HG03571 (cell line): ENCODE results near the gene ANKRD33B.
"Not testable (repeated sequence)": the region's sequence is repeated elsewhere in the genome, so short reads cannot be mapped to it uniquely, and the experiment has no call there.

Experiments
- ATAC-seq: cut with Tn5 transposase; IDR thresholded peaks from one replicate; pipeline ENCODE4 v1.9.1; 2021; ENCODE audit not compliant: unreplicated experiment

ANKRD33B gene

GRCh38 chr5:10591966-10592365, 28.1 kb downstream of the ANKRD33B start:
- ATAC-seq: no peak

GRCh38 chr5:10592601-10593000, 28.7 kb downstream of the ANKRD33B start:
- no peak for ATAC-seq

- no peak for ATAC-seq
These were observed 29.8 kb downstream of the ANKRD33B start for GRCh38 chr5:10593531-10594181.

GRCh38 chr5:10594591-10595210, 30.8 kb downstream of the ANKRD33B start:
- no peak for ATAC-seq

GRCh38 chr5:10595293-10595671, 31.4 kb downstream of the ANKRD33B start:
- ATAC-seq: no peak

- ATAC-seq: no peak
These were observed 31.9 kb downstream of the ANKRD33B start for GRCh38 chr5:10595672-10596309.

GRCh38 chr5:10596310-10596703, 32.4 kb downstream of the ANKRD33B start:
- ATAC-seq: no peak

- ATAC-seq: no peak
These were observed 33.1 kb downstream of the ANKRD33B start for GRCh38 chr5:10596886-10597451.

GRCh38 chr5:10599113-10599512, 35.2 kb downstream of the ANKRD33B start:
- no peak for ATAC-seq

GRCh38 chr5:10599862-10600284, 36.0 kb downstream of the ANKRD33B start:
- ATAC-seq: no peak

- ATAC-seq: peak; percentile 73
These were observed 36.9 kb downstream of the ANKRD33B start for GRCh38 chr5:10600626-10601245.

- ATAC-seq: peak; percentile 47
These were observed 37.6 kb downstream of the ANKRD33B start for GRCh38 chr5:10601246-10602030.

GRCh38 chr5:10602031-10602806, 38.3 kb downstream of the ANKRD33B start:
- no peak for ATAC-seq

GRCh38 chr5:10604975-10605374, 41.1 kb downstream of the ANKRD33B start:
- no peak for ATAC-seq

GRCh38 chr5:10606632-10607022, 42.8 kb downstream of the ANKRD33B start:
- ATAC-seq: peak; percentile 1

GRCh38 chr5:10607023-10607665, 43.3 kb downstream of the ANKRD33B start:
- peak; percentile 82 for ATAC-seq

GRCh38 chr5:10607666-10608073, 43.8 kb downstream of the ANKRD33B start:
- peak; percentile 49 for ATAC-seq

GRCh38 chr5:10608081-10608480, 44.2 kb downstream of the ANKRD33B start:
- not testable (repeated sequence) for ATAC-seq

- no peak for ATAC-seq
These were observed 46.2 kb downstream of the ANKRD33B start for GRCh38 chr5:10610058-10610457.
